SK-N-SH treated with all-trans-retinoic acid at 6 μM for 48 hours (cell line): ENCODE measurements around the gene IRF5.
A peak's percentile ranks its signal among the peaks of the same experiment; 100 is the strongest.

Experiments used
- ATAC-seq: fragments of 200-7000 bp; cut with Tn5 transposase; 3 replicates; pipeline ENCODE4 v1.9.1; 2020; ENCODE audit warnings: mild to moderate bottlenecking, moderate library complexity
- ARNTL ChIP-seq: fragments of 450-650 bp; formaldehyde crosslinking; IDR thresholded peaks from 2 replicates; pipeline ENCODE4 v1.5.0; 2020; ENCODE audit warnings: low read depth, mild to moderate bottlenecking, moderate library complexity, borderline replicate concordance
- BACH2 ChIP-seq: fragments of 250-450 bp; sonication (Bioruptor Pico); IDR thresholded peaks from 2 replicates; pipeline ENCODE4 v1.9.0; 2021; ENCODE audit warnings: mild to moderate bottlenecking, borderline replicate concordance
- CREB5 ChIP-seq: fragments of 250-450 bp; sonication (Bioruptor Pico); IDR thresholded peaks from 2 replicates; pipeline ENCODE4 v1.5.1; 2020; ENCODE audit warnings: low read depth, mild to moderate bottlenecking, moderate library complexity
- CSDC2 ChIP-seq: fragments of 250-450 bp; sonication (Bioruptor Pico); IDR thresholded peaks from 2 replicates; pipeline ENCODE4 v1.5.0; 2020; ENCODE audit warnings: mild to moderate bottlenecking, moderate library complexity
- GLIS3 ChIP-seq: fragments of 250-450 bp; sonication (Bioruptor Pico); IDR thresholded peaks from 2 replicates; pipeline ENCODE4 v1.5.0; 2020; ENCODE audit warnings: mild to moderate bottlenecking, moderate library complexity
- ISL1 ChIP-seq: fragments of 250-450 bp; sonication (Bioruptor Pico); IDR thresholded peaks from 2 replicates; pipeline ENCODE4 v2.1.2; 2022; ENCODE audit warnings: mild to moderate bottlenecking, moderate library complexity
- OSR1 ChIP-seq: fragments of 250-450 bp; sonication (Bioruptor Pico); IDR thresholded peaks from 2 replicates; pipeline ENCODE4 v1.8.0; 2022; ENCODE audit warnings: moderate library complexity, mild to moderate bottlenecking, inconsistent platforms
- SNAI2 ChIP-seq: fragments of 250-450 bp; sonication (Bioruptor Pico); IDR thresholded peaks from 2 replicates; pipeline ENCODE4 v1.5.0; 2020; ENCODE audit warnings: mild to moderate bottlenecking, moderate library complexity
- TCF4 ChIP-seq: fragments of 250-450 bp; sonication (Bioruptor Pico); IDR thresholded peaks from 2 replicates; pipeline ENCODE4 v1.8.0; 2021; ENCODE audit warnings: mild to moderate bottlenecking, moderate library complexity, borderline replicate concordance
- TOX ChIP-seq: fragments of 250-450 bp; sonication (Bioruptor Pico); IDR thresholded peaks from 2 replicates; pipeline ENCODE4 v1.8.0; 2021; ENCODE audit warnings: mild to moderate bottlenecking, moderate library complexity, borderline replicate concordance
- ZFP30 ChIP-seq: fragments of 450-650 bp; formaldehyde crosslinking; IDR thresholded peaks from 2 replicates; pipeline ENCODE4 v1.5.0; 2022; ENCODE audit warnings: mild to moderate bottlenecking, moderate library complexity
- ZNF565 ChIP-seq: fragments of 450-650 bp; formaldehyde crosslinking; conservative IDR thresholded peaks from 2 replicates; pipeline ENCODE4 v1.5.0; 2020; ENCODE audit warnings: low read depth, mild to moderate bottlenecking, moderate library complexity
- ZNF70 ChIP-seq: fragments of 450-650 bp; formaldehyde crosslinking; IDR thresholded peaks from 2 replicates; pipeline ENCODE4 v1.5.0; 2020; ENCODE audit warnings: mild to moderate bottlenecking, moderate library complexity
- ZNF8 ChIP-seq: fragments of 450-650 bp; formaldehyde crosslinking; IDR thresholded peaks from 2 replicates; pipeline ENCODE4 v1.5.0; 2020; ENCODE audit warnings: mild to moderate bottlenecking, moderate library complexity
- TF ChIP-seq, protein P1 (sequence below): fragments of 250-450 bp; sonication (Bioruptor Pico); IDR thresholded peaks from 2 replicates; pipeline ENCODE4 v1.8.0; 2020; ENCODE audit warnings: mild to moderate bottlenecking, moderate library complexity, borderline replicate concordance
- TF ChIP-seq, protein P2 (sequence below): fragments of 250-450 bp; sonication (Bioruptor Pico); IDR thresholded peaks from 2 replicates; pipeline ENCODE4 v1.5.1; 2021; ENCODE audit warnings: mild to moderate bottlenecking, moderate library complexity
- TF ChIP-seq, protein P3 (sequence below): fragments of 250-450 bp; sonication (Bioruptor Pico); IDR thresholded peaks from 2 replicates; pipeline ENCODE4 v1.5.0; 2020; ENCODE audit warnings: mild to moderate bottlenecking, moderate library complexity

The IRF5 gene

DNA sequence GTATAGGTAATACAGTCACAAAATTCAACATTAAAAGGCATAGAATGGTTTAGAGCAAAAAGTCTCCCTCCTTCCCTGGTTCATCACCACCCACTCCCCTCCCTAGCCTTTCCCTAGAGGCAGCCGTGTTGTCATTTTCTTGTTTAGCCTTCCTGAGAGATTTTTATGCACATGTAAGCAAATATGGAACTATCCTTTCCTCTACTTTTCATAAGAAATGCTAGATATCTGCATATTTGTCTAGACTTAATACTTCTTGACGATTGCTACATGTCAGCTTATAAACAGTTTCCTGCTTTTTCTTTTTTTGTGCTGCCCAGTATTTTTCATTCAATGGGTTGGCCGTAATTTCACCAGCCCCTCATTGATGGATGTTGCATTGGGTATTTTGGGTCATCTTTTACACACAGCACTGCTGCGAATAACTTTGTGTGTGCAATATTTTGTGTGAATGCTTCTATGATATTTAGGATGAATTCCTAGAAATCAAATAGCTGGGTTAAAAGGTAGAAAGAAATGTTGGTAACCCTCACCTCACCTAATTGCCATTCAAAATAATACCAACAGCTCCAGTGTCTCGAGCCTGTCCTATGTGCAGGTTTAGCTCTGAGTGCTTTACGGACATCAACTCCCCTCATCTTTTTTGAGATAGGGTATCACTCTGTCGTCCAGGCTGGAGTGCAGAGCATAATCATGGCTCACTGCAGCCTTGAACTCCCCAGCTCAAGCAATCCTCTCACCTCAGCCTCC is 6.9 kb downstream of the IRF5 start:
- no peak for ATAC-seq
- TF ChIP-seq ISL1 (CRISPR knock-in tag) (no peak), TOX (CRISPR knock-in tag) (no peak), ARNTL (no peak), CREB5 (no peak), TCF4 (no peak), ZNF8 (no peak), ZNF565 (CRISPR knock-in tag) (no peak), OSR1 (CRISPR knock-in tag) (no peak), GLIS3 (no peak), BACH2 (CRISPR knock-in tag) (no peak)
- TF ChIP-seq, protein P1, sequence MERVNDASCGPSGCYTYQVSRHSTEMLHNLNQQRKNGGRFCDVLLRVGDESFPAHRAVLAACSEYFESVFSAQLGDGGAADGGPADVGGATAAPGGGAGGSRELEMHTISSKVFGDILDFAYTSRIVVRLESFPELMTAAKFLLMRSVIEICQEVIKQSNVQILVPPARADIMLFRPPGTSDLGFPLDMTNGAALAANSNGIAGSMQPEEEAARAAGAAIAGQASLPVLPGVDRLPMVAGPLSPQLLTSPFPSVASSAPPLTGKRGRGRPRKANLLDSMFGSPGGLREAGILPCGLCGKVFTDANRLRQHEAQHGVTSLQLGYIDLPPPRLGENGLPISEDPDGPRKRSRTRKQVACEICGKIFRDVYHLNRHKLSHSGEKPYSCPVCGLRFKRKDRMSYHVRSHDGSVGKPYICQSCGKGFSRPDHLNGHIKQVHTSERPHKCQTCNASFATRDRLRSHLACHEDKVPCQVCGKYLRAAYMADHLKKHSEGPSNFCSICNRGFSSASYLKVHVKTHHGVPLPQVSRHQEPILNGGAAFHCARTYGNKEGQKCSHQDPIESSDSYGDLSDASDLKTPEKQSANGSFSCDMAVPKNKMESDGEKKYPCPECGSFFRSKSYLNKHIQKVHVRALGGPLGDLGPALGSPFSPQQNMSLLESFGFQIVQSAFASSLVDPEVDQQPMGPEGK (CRISPR knock-in tag): no peak

- peak; percentile 5; the same call in 2 of the 3 replicates for ATAC-seq
- TF ChIP-seq OSR1 (CRISPR knock-in tag) (no peak), TOX (CRISPR knock-in tag) (no peak), ZNF8 (no peak), SNAI2 (CRISPR knock-in tag) (no peak), BACH2 (CRISPR knock-in tag) (no peak), ZNF70 (CRISPR knock-in tag) (no peak), ZNF565 (CRISPR knock-in tag) (no peak), ZFP30 (CRISPR knock-in tag) (no peak)
- TF ChIP-seq, protein P2, sequence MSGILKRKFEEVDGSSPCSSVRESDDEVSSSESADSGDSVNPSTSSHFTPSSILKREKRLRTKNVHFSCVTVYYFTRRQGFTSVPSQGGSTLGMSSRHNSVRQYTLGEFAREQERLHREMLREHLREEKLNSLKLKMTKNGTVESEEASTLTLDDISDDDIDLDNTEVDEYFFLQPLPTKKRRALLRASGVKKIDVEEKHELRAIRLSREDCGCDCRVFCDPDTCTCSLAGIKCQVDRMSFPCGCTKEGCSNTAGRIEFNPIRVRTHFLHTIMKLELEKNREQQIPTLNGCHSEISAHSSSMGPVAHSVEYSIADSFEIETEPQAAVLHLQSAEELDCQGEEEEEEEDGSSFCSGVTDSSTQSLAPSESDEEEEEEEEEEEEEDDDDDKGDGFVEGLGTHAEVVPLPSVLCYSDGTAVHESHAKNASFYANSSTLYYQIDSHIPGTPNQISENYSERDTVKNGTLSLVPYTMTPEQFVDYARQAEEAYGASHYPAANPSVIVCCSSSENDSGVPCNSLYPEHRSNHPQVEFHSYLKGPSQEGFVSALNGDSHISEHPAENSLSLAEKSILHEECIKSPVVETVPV (CRISPR knock-in tag): no peak
These were observed 8.1 kb downstream of the IRF5 start for GRCh38 chr7:128945668-128946366.

DNA sequence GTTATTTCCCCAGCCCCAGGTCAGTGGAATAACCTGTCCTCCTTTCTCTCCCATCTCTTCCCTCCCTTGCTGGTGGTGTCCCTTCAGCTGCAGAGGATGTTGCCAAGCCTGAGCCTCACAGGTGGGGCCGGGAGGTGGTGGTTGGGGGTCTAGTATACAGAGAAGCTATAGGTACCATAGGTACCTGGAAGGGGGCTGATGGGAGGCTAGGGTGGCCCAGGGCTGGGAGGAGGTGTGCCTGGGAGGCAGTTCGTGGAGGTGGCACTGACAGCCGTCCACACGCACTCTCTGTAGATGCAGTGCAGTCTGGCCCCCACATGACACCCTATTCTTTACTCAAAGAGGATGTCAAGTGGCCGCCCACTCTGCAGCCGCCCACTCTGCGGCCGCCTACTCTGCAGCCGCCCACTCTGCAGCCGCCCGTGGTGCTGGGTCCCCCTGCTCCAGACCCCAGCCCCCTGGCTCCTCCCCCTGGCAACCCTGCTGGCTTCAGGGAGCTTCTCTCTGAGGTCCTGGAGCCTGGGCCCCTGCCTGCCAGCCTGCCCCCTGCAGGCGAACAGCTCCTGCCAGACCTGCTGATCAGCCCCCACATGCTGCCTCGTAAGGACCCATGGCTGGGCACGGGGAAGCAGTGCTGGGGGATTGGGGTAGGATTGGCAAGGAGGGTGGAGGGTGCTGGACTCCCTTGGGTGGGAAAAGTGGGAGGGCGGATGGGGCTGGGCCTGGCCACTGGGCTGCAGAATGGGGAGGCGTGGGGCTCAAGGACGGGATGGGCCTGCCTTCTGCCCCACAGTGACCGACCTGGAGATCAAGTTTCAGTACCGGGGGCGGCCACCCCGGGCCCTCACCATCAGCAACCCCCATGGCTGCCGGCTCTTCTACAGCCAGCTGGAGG is 9.5 kb downstream of the IRF5 start:
- ATAC-seq: peak; percentile 15
- no peak for TF ChIP-seq ZNF8
- TF ChIP-seq ZNF70 (CRISPR knock-in tag): no peak
- no peak for TF ChIP-seq CSDC2 (CRISPR knock-in tag)
- TF ChIP-seq, protein P2 (CRISPR knock-in tag): no peak
- TF ChIP-seq, protein P3, sequence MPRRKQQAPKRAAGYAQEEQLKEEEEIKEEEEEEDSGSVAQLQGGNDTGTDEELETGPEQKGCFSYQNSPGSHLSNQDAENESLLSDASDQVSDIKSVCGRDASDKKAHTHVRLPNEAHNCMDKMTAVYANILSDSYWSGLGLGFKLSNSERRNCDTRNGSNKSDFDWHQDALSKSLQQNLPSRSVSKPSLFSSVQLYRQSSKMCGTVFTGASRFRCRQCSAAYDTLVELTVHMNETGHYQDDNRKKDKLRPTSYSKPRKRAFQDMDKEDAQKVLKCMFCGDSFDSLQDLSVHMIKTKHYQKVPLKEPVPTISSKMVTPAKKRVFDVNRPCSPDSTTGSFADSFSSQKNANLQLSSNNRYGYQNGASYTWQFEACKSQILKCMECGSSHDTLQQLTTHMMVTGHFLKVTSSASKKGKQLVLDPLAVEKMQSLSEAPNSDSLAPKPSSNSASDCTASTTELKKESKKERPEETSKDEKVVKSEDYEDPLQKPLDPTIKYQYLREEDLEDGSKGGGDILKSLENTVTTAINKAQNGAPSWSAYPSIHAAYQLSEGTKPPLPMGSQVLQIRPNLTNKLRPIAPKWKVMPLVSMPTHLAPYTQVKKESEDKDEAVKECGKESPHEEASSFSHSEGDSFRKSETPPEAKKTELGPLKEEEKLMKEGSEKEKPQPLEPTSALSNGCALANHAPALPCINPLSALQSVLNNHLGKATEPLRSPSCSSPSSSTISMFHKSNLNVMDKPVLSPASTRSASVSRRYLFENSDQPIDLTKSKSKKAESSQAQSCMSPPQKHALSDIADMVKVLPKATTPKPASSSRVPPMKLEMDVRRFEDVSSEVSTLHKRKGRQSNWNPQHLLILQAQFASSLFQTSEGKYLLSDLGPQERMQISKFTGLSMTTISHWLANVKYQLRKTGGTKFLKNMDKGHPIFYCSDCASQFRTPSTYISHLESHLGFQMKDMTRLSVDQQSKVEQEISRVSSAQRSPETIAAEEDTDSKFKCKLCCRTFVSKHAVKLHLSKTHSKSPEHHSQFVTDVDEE (CRISPR knock-in tag): no peak
- no peak for TF ChIP-seq SNAI2 (CRISPR knock-in tag)
- no peak for TF ChIP-seq ZFP30 (CRISPR knock-in tag)
- TF ChIP-seq, all 23 proteins: peak for 0
